ENCODE results near the gene ARFGEF3. TPM values are rescaled to one million over a fixed set of nuclear protein-coding genes. Genes with fewer than 3 reads are reported as not detected.

Gene ARFGEF3
- polyA plus RNA-seq, 1 of the 3 experiments (the other 2 are of a cell fraction) = not detected

DNA sequence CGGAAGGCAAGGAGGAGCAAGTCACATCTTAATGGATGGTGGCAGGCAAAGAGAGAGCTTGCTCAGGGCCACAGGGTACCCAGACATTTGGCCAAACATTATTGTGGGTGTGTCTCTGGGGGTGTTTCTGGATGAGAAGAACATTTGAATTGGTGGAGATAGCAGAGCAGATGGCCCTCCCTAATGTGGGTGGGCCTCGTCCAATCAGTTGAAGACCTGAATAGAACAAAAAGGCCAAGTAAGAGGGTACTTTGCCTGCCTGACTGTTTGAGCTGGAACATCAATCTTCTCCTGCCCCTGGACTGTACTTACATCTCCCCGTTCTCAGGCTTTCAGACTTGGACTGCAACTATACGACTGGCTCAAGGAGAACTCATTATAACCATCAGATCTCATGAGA lies 160.2 kb downstream of the ARFGEF3 start:
- Histone ChIP-seq H2AFZ (ENCODE audit: low read depth) (no peak overlapping the region), H3K79me2 (ENCODE audit: insufficient read depth) (no peaks in the 10 kb centered on the region), H3K27me3 (ENCODE audit: insufficient read depth) (no peaks in the 10 kb centered on the region), H3K9me2 (no peaks in the 10 kb centered on the region), H3K4me2 (no peak overlapping the region), H4K20me1 (ENCODE audit: insufficient read depth) (no peaks in the 10 kb centered on the region), H3F3A (replicated peaks; ENCODE audit: insufficient read depth) (no peaks in the 10 kb centered on the region), H3K36me3 (replicated peaks in 1 of 2; ENCODE audit: control insufficient read depth in 1 of 2, insufficient read depth in 2 of 2, low read length in 1 of 2) (no peaks in the 10 kb centered on the region), H3K4me1 (ENCODE audit: control insufficient read depth in 1 of 2, insufficient read depth in 2 of 2, low read depth in 1 of 2, low read length in 1 of 2) (no peaks in the 10 kb centered on the region), H3K9me3 (no peaks in the 10 kb centered on the region), H3K4me3 (ENCODE audit: low read depth in 2 of 2, low read length in 1 of 2) (no peak overlapping the region), H3K27ac (ENCODE audit: low read depth in 2 of 2, low read length in 1 of 2) (no peak overlapping the region), H3K9ac (no peak overlapping the region)
- CTCF ChIA-PET = no interaction called here
- WGBS (ENCODE audit: low lambda C conversion rate) = 45% methylated on average over 4 of the region's 4 CpGs
- POLR2A ChIA-PET = no interaction called here
- no peak for DNase-seq
- TF ChIP-seq GABPA (IDR thresholded peaks at IDR 0.05; ENCODE audit: low read depth) (no peak), RCOR1 (IDR thresholded peaks at IDR 0.05; ENCODE audit: low read length) (no peak), JUND (IDR thresholded peaks at IDR 0.05) (no peak), ZBTB33 (IDR thresholded peaks at IDR 0.05; ENCODE audit: borderline replicate concordance, low read depth) (no peak), FOSL2 (IDR thresholded peaks at IDR 0.05; ENCODE audit: borderline replicate concordance, low read depth) (no peak), NRF1 (IDR thresholded peaks at IDR 0.05; ENCODE audit: low read depth, low read length) (no peak), RFX5 (IDR thresholded peaks at IDR 0.05; ENCODE audit: low read length) (no peak)
- TF ChIP-seq, protein P1, sequence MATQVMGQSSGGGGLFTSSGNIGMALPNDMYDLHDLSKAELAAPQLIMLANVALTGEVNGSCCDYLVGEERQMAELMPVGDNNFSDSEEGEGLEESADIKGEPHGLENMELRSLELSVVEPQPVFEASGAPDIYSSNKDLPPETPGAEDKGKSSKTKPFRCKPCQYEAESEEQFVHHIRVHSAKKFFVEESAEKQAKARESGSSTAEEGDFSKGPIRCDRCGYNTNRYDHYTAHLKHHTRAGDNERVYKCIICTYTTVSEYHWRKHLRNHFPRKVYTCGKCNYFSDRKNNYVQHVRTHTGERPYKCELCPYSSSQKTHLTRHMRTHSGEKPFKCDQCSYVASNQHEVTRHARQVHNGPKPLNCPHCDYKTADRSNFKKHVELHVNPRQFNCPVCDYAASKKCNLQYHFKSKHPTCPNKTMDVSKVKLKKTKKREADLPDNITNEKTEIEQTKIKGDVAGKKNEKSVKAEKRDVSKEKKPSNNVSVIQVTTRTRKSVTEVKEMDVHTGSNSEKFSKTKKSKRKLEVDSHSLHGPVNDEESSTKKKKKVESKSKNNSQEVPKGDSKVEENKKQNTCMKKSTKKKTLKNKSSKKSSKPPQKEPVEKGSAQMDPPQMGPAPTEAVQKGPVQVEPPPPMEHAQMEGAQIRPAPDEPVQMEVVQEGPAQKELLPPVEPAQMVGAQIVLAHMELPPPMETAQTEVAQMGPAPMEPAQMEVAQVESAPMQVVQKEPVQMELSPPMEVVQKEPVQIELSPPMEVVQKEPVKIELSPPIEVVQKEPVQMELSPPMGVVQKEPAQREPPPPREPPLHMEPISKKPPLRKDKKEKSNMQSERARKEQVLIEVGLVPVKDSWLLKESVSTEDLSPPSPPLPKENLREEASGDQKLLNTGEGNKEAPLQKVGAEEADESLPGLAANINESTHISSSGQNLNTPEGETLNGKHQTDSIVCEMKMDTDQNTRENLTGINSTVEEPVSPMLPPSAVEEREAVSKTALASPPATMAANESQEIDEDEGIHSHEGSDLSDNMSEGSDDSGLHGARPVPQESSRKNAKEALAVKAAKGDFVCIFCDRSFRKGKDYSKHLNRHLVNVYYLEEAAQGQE (IDR thresholded peaks at IDR 0.05; ENCODE audit: low read depth, low read length) = no peak
- TF ChIP-seq, protein P2, sequence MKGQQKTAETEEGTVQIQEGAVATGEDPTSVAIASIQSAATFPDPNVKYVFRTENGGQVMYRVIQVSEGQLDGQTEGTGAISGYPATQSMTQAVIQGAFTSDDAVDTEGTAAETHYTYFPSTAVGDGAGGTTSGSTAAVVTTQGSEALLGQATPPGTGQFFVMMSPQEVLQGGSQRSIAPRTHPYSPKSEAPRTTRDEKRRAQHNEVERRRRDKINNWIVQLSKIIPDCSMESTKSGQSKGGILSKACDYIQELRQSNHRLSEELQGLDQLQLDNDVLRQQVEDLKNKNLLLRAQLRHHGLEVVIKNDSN (IDR thresholded peaks at IDR 0.05; ENCODE audit: borderline replicate concordance, low read depth) = no peak

DNA sequence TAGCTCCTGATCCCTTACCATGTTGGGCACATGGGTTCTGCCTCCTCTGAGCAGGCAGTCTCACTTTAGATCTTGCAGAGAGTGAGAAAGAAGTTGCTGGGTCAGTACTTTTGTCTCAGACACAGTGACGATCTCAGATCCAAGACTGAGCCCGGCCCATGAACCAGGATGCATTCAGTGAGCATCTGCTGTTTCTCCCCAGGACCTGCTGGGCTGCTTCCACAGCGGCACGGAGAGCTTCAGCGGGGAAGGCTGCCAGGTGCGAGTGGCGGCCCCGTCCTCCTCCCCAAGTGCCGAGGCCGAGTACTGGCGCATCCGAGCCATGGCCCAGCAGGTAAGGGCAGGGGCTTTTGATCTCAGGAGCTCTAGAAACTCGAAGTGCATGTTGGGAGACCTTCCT lies 162.1 kb downstream of the ARFGEF3 start:
- ChIA-PET POLR2A (no interaction called here), CTCF (no interaction called here)
- Histone ChIP-seq H3K79me2 (ENCODE audit: insufficient read depth) (no peaks in the 10 kb centered on the region), H3K4me2 (no peak overlapping the region), H3K9ac (no peak overlapping the region), H4K20me1 (ENCODE audit: insufficient read depth) (no peaks in the 10 kb centered on the region), H3K9me2 (no peaks in the 10 kb centered on the region), H3K27me3 (ENCODE audit: insufficient read depth) (no peaks in the 10 kb centered on the region), H3K4me3 (ENCODE audit: low read depth in 2 of 2, low read length in 1 of 2) (no peak overlapping the region), H3K36me3 (replicated peaks in 1 of 2; ENCODE audit: control insufficient read depth in 1 of 2, insufficient read depth in 2 of 2, low read length in 1 of 2) (no peaks in the 10 kb centered on the region), H3K27ac (ENCODE audit: low read depth in 2 of 2, low read length in 1 of 2) (no peak overlapping the region), H3K9me3 (no peaks in the 10 kb centered on the region), H2AFZ (ENCODE audit: low read depth) (no peak overlapping the region), H3F3A (replicated peaks; ENCODE audit: insufficient read depth) (no peaks in the 10 kb centered on the region), H3K4me1 (ENCODE audit: control insufficient read depth in 1 of 2, insufficient read depth in 2 of 2, low read depth in 1 of 2, low read length in 1 of 2) (no peaks in the 10 kb centered on the region)
- no CpG with 5 or more reads among the region's 13 CpGs for WGBS (ENCODE audit: low lambda C conversion rate)
- TF ChIP-seq ZBTB33 (IDR thresholded peaks at IDR 0.05; ENCODE audit: borderline replicate concordance, low read depth) (no peak), SMC3 (IDR thresholded peaks at IDR 0.05; ENCODE audit: low read depth, low read length) (no peak), NRF1 (IDR thresholded peaks at IDR 0.05; ENCODE audit: low read depth, low read length) (no peak), YY1 (IDR thresholded peaks at IDR 0.05; ENCODE audit: low read depth) (no peak), CHD2 (IDR thresholded peaks at IDR 0.05; ENCODE audit: low read length, partially characterized antibody) (no peak), FOSL2 (IDR thresholded peaks at IDR 0.05; ENCODE audit: borderline replicate concordance, low read depth) (no peak)
- TF ChIP-seq, protein P2 (IDR thresholded peaks at IDR 0.05; ENCODE audit: borderline replicate concordance, low read depth) = no peak
- DNase-seq = no peak
